ENCODE results near the gene P2RX7.

P2RX7 gene

GRCh38 chr12:121184984-121185889 is 52.6 kb downstream of the P2RX7 start:
- Histone ChIP-seq H2AFZ (ENCODE audit: low read depth, low read length) (no peak overlapping the region), H3K36me3 (ENCODE audit: insufficient read depth, low read length) (no peaks in the 10 kb centered on the region), H3K9ac (ENCODE audit: low read depth, low read length) (no peak overlapping the region), H3K4me2 (ENCODE audit: insufficient read depth, low read length) (no peak overlapping the region), H4K20me1 (ENCODE audit: insufficient read depth, low read length) (no peaks in the 10 kb centered on the region), H3K79me2 (ENCODE audit: insufficient read depth, low read length) (no peaks in the 10 kb centered on the region), H3K4me1 (ENCODE audit: insufficient read depth, low read length) (no peaks in the 10 kb centered on the region), H3K27ac (ENCODE audit: low read length) (no peak overlapping the region), H3K27me3 (ENCODE audit: insufficient read depth, low read length, poor library complexity) (no peaks in the 10 kb centered on the region), H3K9me3 (ENCODE audit: insufficient read depth, low read length, severe bottlenecking) (peaks cover 4% of the 10 kb centered on the region), H3K4me3 (ENCODE audit: low read depth in 1 of 2, low read length in 2 of 2) (no peak overlapping the region)
- no peak for TF ChIP-seq EZH2 (IDR thresholded peaks at IDR 0.05; ENCODE audit: borderline replicate concordance, low read depth, low read length, severe bottlenecking)
- TF ChIP-seq, protein P1, sequence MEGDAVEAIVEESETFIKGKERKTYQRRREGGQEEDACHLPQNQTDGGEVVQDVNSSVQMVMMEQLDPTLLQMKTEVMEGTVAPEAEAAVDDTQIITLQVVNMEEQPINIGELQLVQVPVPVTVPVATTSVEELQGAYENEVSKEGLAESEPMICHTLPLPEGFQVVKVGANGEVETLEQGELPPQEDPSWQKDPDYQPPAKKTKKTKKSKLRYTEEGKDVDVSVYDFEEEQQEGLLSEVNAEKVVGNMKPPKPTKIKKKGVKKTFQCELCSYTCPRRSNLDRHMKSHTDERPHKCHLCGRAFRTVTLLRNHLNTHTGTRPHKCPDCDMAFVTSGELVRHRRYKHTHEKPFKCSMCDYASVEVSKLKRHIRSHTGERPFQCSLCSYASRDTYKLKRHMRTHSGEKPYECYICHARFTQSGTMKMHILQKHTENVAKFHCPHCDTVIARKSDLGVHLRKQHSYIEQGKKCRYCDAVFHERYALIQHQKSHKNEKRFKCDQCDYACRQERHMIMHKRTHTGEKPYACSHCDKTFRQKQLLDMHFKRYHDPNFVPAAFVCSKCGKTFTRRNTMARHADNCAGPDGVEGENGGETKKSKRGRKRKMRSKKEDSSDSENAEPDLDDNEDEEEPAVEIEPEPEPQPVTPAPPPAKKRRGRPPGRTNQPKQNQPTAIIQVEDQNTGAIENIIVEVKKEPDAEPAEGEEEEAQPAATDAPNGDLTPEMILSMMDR (IDR thresholded peaks at IDR 0.05; ENCODE audit: borderline replicate concordance, extremely low read depth, low read length, poor library complexity, severe bottlenecking), result no peak
- DNase-seq (no peak), ATAC-seq (ENCODE audit: insufficient read depth, low read depth) (no peak)

GRCh38 chr12:121186826-121187225 is 54.1 kb downstream of the P2RX7 start:
- H3K36me3 ChIP-seq (ENCODE audit: insufficient read depth, low read length), result no peaks in the 10 kb centered on the region
- TF ChIP-seq EZH2 (IDR thresholded peaks at IDR 0.05; ENCODE audit: borderline replicate concordance, low read depth, low read length, severe bottlenecking), result no peak
- ATAC-seq (ENCODE audit: insufficient read depth, low read depth), result no peak

DNA sequence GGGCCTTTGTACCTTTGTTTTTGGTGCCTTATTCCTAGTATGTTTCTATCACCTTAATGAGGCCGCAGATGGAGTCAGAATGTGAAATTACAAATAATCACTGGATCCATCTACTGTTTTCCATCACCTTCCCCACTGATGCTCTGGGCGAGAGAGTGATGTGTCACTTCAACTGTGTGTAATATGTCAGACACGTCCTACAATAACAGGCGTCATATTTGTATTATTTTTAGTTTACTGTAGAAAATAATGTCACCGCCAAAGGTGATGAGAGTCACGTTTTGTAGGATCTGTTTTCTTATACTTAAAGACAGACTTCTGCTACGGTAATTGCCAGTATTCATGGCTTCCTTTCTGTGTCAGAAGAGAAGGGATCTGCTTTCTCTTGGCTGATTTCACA is 54.8 kb downstream of the P2RX7 start:
- no peak overlapping the region for H3K4me3 ChIP-seq (ENCODE audit: low read depth in 1 of 2, low read length in 2 of 2)
- no peak overlapping the region for H3K27ac ChIP-seq (ENCODE audit: low read length)
- ATAC-seq (ENCODE audit: insufficient read depth, low read depth) (no peak), DNase-seq (no peak)
- H2AFZ ChIP-seq (ENCODE audit: low read depth, low read length), result no peak overlapping the region
- H3K36me3 ChIP-seq (ENCODE audit: insufficient read depth, low read length), result no peaks in the 10 kb centered on the region
- no peak overlapping the region for H3K4me2 ChIP-seq (ENCODE audit: insufficient read depth, low read length)
- no peaks in the 10 kb centered on the region for H3K9me3 ChIP-seq (ENCODE audit: insufficient read depth, low read length, severe bottlenecking)
- no peaks in the 10 kb centered on the region for H3K4me1 ChIP-seq (ENCODE audit: insufficient read depth, low read length)
- TF ChIP-seq, protein P1 (IDR thresholded peaks at IDR 0.05; ENCODE audit: borderline replicate concordance, extremely low read depth, low read length, poor library complexity, severe bottlenecking), result no peak
- no peak for TF ChIP-seq EZH2 (IDR thresholded peaks at IDR 0.05; ENCODE audit: borderline replicate concordance, low read depth, low read length, severe bottlenecking)
- no peak overlapping the region for H3K9ac ChIP-seq (ENCODE audit: low read depth, low read length)
- H3K27me3 ChIP-seq (ENCODE audit: insufficient read depth, low read length, poor library complexity), result no peaks in the 10 kb centered on the region
- no peaks in the 10 kb centered on the region for H4K20me1 ChIP-seq (ENCODE audit: insufficient read depth, low read length)
- no peaks in the 10 kb centered on the region for H3K79me2 ChIP-seq (ENCODE audit: insufficient read depth, low read length)

More at GRCh38 chr12:121186826-121187225, 54.1 kb downstream of the P2RX7 start:
- H3K79me2 ChIP-seq (ENCODE audit: insufficient read depth, low read length), result no peaks in the 10 kb centered on the region
- no peaks in the 10 kb centered on the region for H4K20me1 ChIP-seq (ENCODE audit: insufficient read depth, low read length)
- H3K9ac ChIP-seq (ENCODE audit: low read depth, low read length), result no peak overlapping the region
- H3K4me2 ChIP-seq (ENCODE audit: insufficient read depth, low read length), result no peak overlapping the region
- no peak overlapping the region for H2AFZ ChIP-seq (ENCODE audit: low read depth, low read length)
- no peaks in the 10 kb centered on the region for H3K4me1 ChIP-seq (ENCODE audit: insufficient read depth, low read length)
- no peaks in the 10 kb centered on the region for H3K27me3 ChIP-seq (ENCODE audit: insufficient read depth, low read length, poor library complexity)
- H3K9me3 ChIP-seq (ENCODE audit: insufficient read depth, low read length, severe bottlenecking), result peaks cover 4% of the 10 kb centered on the region
- H3K27ac ChIP-seq (ENCODE audit: low read length), result no peak overlapping the region
- no peak for DNase-seq
- H3K4me3 ChIP-seq (ENCODE audit: low read depth in 1 of 2, low read length in 2 of 2), result no peak overlapping the region

DNA sequence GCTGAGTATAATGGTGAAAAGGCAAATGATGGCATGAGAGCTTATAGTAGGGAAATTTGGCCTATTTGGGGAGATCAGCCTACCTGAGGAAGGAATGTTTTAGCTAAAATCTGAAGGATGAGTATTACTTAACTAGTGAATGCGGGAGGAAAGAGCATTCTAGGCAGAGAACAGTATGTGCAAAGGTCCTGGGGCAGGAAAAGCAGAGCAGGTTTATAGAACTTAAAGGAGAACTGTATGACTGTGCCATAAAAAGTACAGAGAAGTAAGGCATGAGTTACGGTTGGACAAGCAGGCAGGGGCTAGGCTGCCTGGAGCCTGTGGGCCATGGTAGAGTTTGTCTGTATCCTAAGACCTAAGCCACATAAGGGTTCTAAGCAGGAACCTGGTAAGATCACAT is 55.6 kb downstream of the P2RX7 start:
- TF ChIP-seq, protein P1 (IDR thresholded peaks at IDR 0.05; ENCODE audit: borderline replicate concordance, extremely low read depth, low read length, poor library complexity, severe bottlenecking), result no peak
- TF ChIP-seq EZH2 (IDR thresholded peaks at IDR 0.05; ENCODE audit: borderline replicate concordance, low read depth, low read length, severe bottlenecking), result no peak
- no peaks in the 10 kb centered on the region for H3K79me2 ChIP-seq (ENCODE audit: insufficient read depth, low read length)
- H3K4me2 ChIP-seq (ENCODE audit: insufficient read depth, low read length), result no peak overlapping the region
- H3K9me3 ChIP-seq (ENCODE audit: insufficient read depth, low read length, severe bottlenecking), result no peaks in the 10 kb centered on the region
- H4K20me1 ChIP-seq (ENCODE audit: insufficient read depth, low read length), result no peaks in the 10 kb centered on the region
- no peak overlapping the region for H3K27ac ChIP-seq (ENCODE audit: low read length)
- ATAC-seq (ENCODE audit: insufficient read depth, low read depth) (no peak), DNase-seq (no peak)
- no peaks in the 10 kb centered on the region for H3K36me3 ChIP-seq (ENCODE audit: insufficient read depth, low read length)
- no peaks in the 10 kb centered on the region for H3K4me1 ChIP-seq (ENCODE audit: insufficient read depth, low read length)
- no peak overlapping the region for H2AFZ ChIP-seq (ENCODE audit: low read depth, low read length)
- H3K4me3 ChIP-seq (ENCODE audit: low read depth in 1 of 2, low read length in 2 of 2), result no peak overlapping the region
- H3K9ac ChIP-seq (ENCODE audit: low read depth, low read length), result no peak overlapping the region
- no peaks in the 10 kb centered on the region for H3K27me3 ChIP-seq (ENCODE audit: insufficient read depth, low read length, poor library complexity)

Data from DND-41 (cell line).